NCI-H524 (cell line): ENCODE results near the gene POLDIP2.

Experiments
- DNase-seq, 2 experiments: peaks; one replicate each; lab custom pipeline; 2025; lab: John Stamatoyannopoulos, UW

The POLDIP2 gene

GRCh38 chr17:28390141-28390540 is 32.8 kb upstream of the POLDIP2 start:
- no peak for DNase-seq

DNA sequence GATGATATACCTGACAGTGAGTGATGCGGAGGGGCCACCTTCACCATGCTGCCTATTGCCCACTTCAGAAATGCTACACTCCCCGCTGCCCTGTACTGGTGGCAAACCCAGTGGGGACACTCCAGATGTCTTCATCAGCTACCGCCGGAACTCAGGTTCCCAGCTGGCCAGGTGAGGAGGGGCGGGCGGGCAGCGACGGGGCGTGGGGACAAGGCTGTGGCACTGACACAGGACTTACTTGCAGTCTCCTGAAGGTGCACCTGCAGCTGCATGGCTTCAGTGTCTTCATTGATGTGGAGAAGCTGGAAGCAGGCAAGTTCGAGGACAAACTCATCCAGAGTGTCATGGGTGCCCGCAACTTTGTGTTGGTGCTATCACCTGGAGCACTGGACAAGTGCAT is 30.8 kb upstream of the POLDIP2 start:
- DNase-seq: no peak

- DNase-seq: no peak
These were observed 29.1 kb upstream of the POLDIP2 start for GRCh38 chr17:28386391-28386790.

DNA sequence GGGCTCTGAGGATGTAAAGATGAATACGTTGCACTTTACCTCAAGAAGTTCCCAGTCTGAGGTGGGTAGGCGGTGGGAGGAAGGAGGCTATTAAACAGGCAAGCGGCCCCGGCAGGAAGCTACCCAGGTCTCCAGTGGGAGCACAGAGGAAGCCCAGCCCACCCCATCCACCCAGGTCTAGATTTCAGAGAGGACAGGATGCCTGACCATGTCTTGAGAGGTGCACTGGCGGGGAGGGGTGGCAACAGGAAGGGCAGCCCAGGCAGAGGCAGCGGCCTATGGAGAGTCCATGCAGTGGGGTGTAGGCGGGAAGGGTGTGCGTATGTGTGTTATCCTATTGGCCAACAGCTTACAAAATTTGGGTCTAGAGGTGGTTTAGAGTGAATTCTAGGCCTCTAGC is 28.1 kb upstream of the POLDIP2 start:
- no peak for DNase-seq

GRCh38 chr17:28385037-28385400 is 27.7 kb upstream of the POLDIP2 start:
- DNase-seq: no peak

DNA sequence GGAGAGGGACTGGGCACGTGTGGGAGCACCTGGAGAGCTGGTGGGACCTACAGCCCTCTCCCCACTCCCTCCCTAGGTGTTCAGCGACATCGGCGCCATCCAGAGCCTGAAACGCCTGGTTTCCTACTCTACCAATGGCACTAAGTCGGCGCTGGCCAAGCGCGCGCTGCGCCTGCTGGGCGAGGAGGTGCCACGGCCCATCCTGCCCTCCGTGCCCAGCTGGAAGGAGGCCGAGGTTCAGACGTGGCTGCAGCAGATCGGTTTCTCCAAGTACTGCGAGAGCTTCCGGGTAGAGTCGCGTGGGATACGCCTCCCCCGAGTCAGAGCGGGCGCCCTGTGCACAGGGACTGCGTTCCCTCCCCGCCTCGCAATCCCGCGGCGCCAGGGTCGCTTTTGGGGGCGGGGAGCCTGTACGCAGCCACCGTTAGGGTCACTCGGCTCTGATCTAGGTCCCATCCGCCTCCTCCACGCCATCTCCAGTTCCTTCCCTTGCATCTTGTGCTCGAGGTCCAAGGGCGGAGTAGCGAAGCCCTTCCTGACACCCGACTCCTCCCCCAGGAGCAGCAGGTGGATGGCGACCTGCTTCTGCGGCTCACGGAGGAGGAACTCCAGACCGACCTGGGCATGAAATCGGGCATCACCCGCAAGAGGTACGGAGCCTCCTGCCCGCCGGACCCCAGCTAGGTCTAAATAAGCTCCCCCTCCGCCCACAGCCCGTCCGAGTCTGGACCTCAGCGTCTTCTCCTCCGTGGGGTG is 27.1 kb upstream of the POLDIP2 start:
- DNase-seq: no peak

GRCh38 chr17:28381141-28381825 is 24.0 kb upstream of the POLDIP2 start:
- DNase-seq: no peak

DNA sequence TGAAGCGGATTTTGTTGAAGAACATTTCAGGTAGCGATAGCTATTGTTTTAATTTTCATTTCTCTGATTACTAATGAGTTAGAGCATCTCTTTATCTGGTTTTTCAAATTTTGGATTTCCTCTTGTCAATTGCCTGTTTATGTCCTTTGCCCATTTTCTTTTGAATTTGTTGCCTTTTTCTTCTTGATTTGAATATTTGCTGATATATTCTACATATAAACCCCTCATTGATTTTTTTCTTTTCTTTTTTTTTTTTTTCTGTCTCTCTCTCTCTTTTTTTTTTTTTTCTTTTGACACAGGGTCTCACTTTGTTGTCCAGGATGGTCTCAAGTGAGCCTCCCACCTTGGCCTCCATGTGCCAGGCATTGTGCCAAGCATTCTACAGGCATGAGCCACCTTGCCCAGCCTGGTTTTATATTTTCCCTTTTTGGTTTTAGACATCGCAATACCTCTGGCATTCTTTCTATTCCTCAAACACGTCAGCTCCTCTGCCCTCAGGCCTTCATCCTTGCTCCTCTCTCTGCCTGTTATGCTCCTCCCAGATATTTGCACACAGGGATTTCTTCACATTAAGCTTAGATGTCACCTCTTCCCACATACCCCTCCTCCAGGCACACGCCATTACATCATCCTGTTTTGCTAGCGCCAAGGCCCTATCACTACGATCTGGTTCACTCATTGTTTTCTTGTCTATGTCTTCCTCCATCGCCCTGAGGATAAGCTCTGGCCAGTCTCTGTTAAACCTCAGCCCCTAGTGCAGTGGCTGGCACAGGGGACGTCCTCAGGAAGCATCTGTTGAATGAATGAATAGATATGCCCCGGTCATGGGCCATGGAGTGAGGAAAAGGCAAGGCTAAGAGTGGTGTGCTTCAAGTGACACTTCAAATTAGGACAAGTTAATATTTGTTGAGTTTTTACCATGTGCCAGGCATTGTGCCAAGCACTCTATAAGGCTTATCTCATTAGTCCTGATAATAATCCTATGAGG is 22.8 kb upstream of the POLDIP2 start:
- DNase-seq: no peak

DNA sequence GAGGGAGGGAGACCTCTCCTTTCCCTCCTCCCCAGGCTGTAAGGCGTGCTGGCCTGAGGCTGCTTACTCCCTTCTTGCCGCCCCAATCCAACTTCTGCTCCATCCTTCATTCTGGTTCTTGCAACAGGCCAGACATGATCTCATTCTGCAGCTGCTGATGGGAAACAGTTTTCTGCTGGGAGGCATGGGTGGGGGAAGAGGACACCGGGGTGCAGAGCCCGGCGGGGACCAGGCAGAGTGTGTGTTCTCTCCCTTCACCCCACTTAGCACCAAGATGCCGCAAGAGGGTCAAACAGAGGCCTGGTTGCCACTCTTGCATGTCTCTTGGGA is 15.6 kb upstream of the POLDIP2 start:
- DNase-seq: peak in 1 of 2 experiments; percentile 36

- DNase-seq: peak; percentile 40 to 60
These were observed 15.0 kb upstream of the POLDIP2 start for GRCh38 chr17:28372203-28372944.

DNA sequence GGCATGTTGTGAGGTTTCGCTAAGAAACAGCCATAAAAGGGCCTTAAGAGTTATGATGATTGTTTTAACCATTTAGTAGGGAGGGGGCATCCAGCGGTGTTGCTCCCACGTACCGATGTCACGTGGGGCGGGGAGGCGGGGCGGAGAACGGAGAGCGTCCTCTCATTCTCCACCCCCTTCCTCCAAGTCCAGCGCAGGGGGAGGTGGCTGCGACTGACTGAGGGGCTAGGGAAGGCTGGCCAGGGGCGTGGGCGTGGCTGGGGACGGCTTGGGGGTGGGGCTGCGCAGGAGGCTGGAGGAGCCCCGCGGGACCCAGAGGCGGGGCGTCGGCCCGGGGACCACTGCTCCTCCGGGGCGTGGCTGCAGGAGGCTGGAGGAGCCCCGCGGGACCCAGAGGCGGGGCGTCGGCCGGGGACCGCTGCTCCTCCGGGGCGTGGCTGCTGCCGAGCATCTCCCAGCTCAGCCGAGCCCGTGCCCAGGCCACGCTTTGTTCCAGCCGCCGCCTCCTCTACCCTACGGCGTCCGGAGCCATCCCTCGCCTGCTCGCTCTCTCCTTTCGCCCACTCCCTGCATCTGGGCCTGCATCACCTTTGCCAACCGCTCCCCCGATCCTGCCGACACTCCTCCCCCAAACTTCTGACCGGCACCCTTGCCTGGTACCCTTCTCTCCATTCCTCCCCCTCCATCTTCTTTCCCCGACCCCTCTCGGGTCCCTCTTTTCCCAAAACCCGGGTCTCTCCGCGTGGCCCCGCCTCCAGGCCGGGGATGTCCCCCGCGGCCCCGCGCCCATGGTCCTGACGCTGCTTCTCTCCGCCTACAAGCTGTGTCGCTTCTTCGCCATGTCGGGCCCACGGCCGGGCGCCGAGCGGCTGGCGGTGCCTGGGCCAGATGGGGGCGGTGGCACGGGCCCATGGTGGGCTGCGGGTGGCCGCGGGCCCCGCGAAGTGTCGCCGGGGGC is 14.2 kb upstream of the POLDIP2 start, which contains the start of gene SARM1:
Gene SARM1, plus strand, starts transcription at position 450 of the 958 bp plus-strand sequence. Its CDS starts 339 bp downstream, at position 789.
- peak; percentile 97 to 99 for DNase-seq

- DNase-seq: no peak
These were observed 13.4 kb upstream of the POLDIP2 start for GRCh38 chr17:28370744-28371103.

DNA sequence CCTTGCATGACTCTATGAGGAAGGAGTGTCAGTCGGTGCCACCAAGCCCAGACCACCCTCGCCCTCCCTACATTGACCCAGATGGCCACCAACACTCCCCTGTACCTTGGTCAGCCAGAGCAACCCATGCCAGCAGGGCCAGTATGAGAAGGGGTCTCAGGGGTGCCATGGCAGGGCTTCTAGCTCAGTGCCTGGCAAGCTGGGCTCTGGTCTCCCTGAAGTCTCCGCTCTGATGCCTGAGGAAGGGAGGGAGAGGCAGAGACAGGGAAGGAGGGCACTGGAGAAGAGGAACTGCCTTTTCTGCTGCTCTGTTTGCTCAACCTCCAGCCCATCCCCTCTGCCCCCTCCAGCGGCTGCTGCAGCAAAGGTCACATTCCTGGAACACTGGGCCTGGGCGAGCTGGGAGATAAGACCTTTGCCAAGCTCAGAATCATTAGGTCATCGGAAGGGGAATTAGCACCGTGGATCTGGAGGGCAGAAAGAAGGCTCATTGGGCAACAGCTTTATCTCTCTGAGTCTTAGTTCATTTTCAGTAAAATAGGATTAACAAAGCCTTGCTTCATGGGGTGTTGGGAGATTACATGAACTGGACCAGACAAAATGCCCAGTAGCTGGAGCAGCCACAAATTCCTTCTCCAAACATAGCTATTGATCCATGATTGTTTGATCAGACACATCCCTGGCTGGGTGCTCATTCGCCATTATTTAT is 12.9 kb upstream of the POLDIP2 start, which contains the start of gene VTN:
Gene VTN, minus strand, starts transcription at position 273 of the 709 bp plus-strand sequence. Its CDS starts 104 bp downstream, at position 169.
- peak in 1 of 2 experiments; percentile 26 for DNase-seq

- DNase-seq: peak in 1 of 2 experiments; percentile 47
These were observed 12.3 kb upstream of the POLDIP2 start for GRCh38 chr17:28369684-28370034.

GRCh38 chr17:28368915-28369683 is 11.8 kb upstream of the POLDIP2 start:
- DNase-seq: no peak

DNA sequence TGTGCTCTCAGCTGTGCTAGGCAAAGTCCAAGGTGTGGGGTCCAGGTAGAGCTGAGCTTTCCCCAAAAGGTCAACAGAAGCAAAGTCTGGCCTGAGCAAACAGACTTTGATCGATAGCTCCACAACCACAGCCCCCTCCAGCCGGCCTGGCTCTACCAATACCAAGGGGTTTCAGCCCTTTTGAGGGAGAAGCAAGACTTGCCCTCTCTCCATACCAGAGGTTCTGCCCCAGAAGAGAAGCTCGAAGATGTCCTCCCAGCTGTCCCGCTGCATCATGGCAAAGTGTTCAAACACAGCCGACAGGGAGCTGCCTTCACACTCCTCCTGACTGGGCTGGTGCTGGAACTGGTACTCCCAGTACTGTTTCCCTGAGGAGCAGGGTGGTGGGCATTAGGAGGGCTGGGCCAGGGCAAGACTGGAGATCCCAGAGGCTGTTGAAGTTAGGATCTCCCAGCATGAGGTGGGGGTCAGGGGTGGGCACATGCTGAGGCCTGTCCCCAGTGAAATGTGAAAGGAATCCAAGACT is 11.0 kb upstream of the POLDIP2 start:
- DNase-seq: no peak

GRCh38 chr17:28367641-28368305 is 10.4 kb upstream of the POLDIP2 start:
- no peak for DNase-seq

- no peak for DNase-seq
These were observed 9.3 kb upstream of the POLDIP2 start for GRCh38 chr17:28366605-28367004.
